ENCODE results near the gene CCNB2.
A peak's percentile ranks its signal among the peaks of the same experiment; 100 is the strongest.
"Not testable (repeated sequence)": the region's sequence is repeated elsewhere in the genome, so short reads cannot be mapped to it uniquely, and the experiment has no call there.

Gene CCNB2

GRCh38 chr15:59104912-59105732 lies at the start of gene CCNB2:
TSS of gene CCNB2 (plus strand) at chr15:59105146. CDS start at chr15:59105269, 123 bp downstream.
- peak; percentile 98 for DNase-seq

- DNase-seq = no peak
Observed at GRCh38 chr15:59059076-59059597, 45.8 kb upstream of the CCNB2 start.

- no peak for DNase-seq
Observed at GRCh38 chr15:59060348-59060747, 44.6 kb upstream of the CCNB2 start.

- no peak for DNase-seq
Observed at GRCh38 chr15:59063042-59063441, 41.9 kb upstream of the CCNB2 start.

- no peak for DNase-seq
Observed at GRCh38 chr15:59069430-59069829, 35.5 kb upstream of the CCNB2 start.

GRCh38 chr15:59074607-59075006 lies 30.3 kb upstream of the CCNB2 start:
- no peak for DNase-seq

- no peak for DNase-seq
Observed at GRCh38 chr15:59087731-59088130, 17.2 kb upstream of the CCNB2 start.

- no peak for DNase-seq
Observed at GRCh38 chr15:59094077-59094476, 10.9 kb upstream of the CCNB2 start.

GRCh38 chr15:59096429-59096828 lies 8.5 kb upstream of the CCNB2 start:
- DNase-seq = no peak

GRCh38 chr15:59099162-59099685 lies 5.7 kb upstream of the CCNB2 start:
- no peak for DNase-seq

- no peak for DNase-seq
Observed at GRCh38 chr15:59104602-59104911, 389 bp upstream of the CCNB2 start.

GRCh38 chr15:59105854-59106253 lies 908 bp downstream of the CCNB2 start:
- peak; percentile 45 for DNase-seq

GRCh38 chr15:59111251-59111650 lies 6.3 kb downstream of the CCNB2 start:
- no peak for DNase-seq

- no peak for DNase-seq
Observed at GRCh38 chr15:59115047-59115446, 10.1 kb downstream of the CCNB2 start.

GRCh38 chr15:59116141-59116540 lies 11.2 kb downstream of the CCNB2 start:
- DNase-seq = no peak

GRCh38 chr15:59116771-59117170 lies 11.8 kb downstream of the CCNB2 start:
- no peak for DNase-seq

- DNase-seq = no peak
Observed at GRCh38 chr15:59119625-59120024, 14.7 kb downstream of the CCNB2 start.

- no peak for DNase-seq
Observed at GRCh38 chr15:59120937-59121336, 16.0 kb downstream of the CCNB2 start.

GRCh38 chr15:59124261-59124660 lies 19.3 kb downstream of the CCNB2 start:
- DNase-seq = no peak

GRCh38 chr15:59125683-59126082 lies 20.7 kb downstream of the CCNB2 start:
- not testable (repeated sequence) for DNase-seq

GRCh38 chr15:59127255-59127654 lies 22.3 kb downstream of the CCNB2 start:
- DNase-seq = not testable (repeated sequence)

GRCh38 chr15:59131456-59131855 lies 26.5 kb downstream of the CCNB2 start:
- no peak for DNase-seq

GRCh38 chr15:59131969-59132562 lies 27.1 kb downstream of the CCNB2 start:
- no peak for DNase-seq

GRCh38 chr15:59133929-59134427 lies 29.0 kb downstream of the CCNB2 start:
- DNase-seq = no peak

All from NCI-H69 (cell line).